AG09319 (cell line): ENCODE measurements around the gene ZBTB11.
A peak's percentile ranks its signal among the peaks of the same experiment; 100 is the strongest.

ENCODE experiments used
- DNase-seq: peaks from one replicate; pipeline ENCODE4 v3.0.0-alpha.2; 2010; ENCODE audit warnings: low read depth; ENCODE audit errors: extremely low read depth
- TF ChIP-seq, protein P1 (sequence below): IDR thresholded peaks from 2 replicates; pipeline ENCODE4 v1.5.1; 2011; ENCODE audit warnings: low read depth, mild to moderate bottlenecking, inconsistent platforms, low read length, moderate library complexity

ZBTB11 gene, protein sequence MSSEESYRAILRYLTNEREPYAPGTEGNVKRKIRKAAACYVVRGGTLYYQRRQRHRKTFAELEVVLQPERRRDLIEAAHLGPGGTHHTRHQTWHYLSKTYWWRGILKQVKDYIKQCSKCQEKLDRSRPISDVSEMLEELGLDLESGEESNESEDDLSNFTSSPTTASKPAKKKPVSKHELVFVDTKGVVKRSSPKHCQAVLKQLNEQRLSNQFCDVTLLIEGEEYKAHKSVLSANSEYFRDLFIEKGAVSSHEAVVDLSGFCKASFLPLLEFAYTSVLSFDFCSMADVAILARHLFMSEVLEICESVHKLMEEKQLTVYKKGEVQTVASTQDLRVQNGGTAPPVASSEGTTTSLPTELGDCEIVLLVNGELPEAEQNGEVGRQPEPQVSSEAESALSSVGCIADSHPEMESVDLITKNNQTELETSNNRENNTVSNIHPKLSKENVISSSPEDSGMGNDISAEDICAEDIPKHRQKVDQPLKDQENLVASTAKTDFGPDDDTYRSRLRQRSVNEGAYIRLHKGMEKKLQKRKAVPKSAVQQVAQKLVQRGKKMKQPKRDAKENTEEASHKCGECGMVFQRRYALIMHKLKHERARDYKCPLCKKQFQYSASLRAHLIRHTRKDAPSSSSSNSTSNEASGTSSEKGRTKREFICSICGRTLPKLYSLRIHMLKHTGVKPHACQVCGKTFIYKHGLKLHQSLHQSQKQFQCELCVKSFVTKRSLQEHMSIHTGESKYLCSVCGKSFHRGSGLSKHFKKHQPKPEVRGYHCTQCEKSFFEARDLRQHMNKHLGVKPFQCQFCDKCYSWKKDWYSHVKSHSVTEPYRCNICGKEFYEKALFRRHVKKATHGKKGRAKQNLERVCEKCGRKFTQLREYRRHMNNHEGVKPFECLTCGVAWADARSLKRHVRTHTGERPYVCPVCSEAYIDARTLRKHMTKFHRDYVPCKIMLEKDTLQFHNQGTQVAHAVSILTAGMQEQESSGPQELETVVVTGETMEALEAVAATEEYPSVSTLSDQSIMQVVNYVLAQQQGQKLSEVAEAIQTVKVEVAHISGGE

GRCh38 chr3:101676765-101677435 lies at the start of gene ZBTB11:
TSS of gene ZBTB11 (minus strand) at chr3:101677132. CDS start at chr3:101676914, 218 bp downstream.
- TF ChIP-seq, protein P1, sequence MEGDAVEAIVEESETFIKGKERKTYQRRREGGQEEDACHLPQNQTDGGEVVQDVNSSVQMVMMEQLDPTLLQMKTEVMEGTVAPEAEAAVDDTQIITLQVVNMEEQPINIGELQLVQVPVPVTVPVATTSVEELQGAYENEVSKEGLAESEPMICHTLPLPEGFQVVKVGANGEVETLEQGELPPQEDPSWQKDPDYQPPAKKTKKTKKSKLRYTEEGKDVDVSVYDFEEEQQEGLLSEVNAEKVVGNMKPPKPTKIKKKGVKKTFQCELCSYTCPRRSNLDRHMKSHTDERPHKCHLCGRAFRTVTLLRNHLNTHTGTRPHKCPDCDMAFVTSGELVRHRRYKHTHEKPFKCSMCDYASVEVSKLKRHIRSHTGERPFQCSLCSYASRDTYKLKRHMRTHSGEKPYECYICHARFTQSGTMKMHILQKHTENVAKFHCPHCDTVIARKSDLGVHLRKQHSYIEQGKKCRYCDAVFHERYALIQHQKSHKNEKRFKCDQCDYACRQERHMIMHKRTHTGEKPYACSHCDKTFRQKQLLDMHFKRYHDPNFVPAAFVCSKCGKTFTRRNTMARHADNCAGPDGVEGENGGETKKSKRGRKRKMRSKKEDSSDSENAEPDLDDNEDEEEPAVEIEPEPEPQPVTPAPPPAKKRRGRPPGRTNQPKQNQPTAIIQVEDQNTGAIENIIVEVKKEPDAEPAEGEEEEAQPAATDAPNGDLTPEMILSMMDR = peak; percentile 78
- peak; percentile 99 for DNase-seq

- DNase-seq = no peak
- TF ChIP-seq, protein P1 = no peak
Measured at GRCh38 chr3:101725890-101726275, 49.0 kb upstream of the ZBTB11 start.

DNA sequence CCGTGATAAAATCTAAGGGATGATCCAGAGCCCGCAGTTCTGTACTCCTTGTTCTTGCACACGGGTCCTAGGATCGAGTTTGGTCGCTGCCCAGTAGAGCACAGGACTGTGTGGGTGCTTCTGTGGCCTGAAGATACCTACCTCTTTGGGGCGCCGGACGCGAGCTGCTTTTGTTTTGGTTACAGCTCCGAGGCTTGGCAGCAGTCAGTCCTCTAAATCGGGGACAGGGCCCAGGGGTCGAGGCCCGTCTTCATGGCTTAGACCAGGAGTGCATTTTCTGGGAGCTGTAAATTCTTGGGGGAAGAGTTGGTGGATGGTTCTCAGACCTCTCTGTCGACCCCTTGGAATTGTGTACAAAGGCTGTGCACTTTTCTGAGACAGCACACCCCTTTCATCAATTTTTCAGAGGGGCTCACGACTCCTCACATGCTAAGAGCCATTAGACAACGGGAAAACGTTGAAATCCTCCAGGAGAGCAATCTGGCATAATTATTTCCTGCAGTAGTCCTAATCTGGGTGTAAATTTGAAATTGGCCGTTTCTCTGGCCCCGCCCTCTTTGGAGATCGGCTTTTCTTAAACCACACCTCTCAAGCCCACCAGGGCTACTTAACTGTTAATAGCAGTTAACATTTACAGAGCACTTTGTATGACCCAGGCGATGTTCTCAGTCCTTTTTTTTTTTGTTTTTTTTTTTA lies 48.4 kb upstream of the ZBTB11 start:
- no peak for DNase-seq
- TF ChIP-seq, protein P1 = no peak

GRCh38 chr3:101724329-101725193 lies 47.6 kb upstream of the ZBTB11 start, which contains the start of gene CEP97:
TSS of gene CEP97 (plus strand) at chr3:101724614. CDS start at chr3:101724677, 63 bp downstream.
- TF ChIP-seq, protein P1 = no peak
- peak; percentile 67 for DNase-seq

DNA sequence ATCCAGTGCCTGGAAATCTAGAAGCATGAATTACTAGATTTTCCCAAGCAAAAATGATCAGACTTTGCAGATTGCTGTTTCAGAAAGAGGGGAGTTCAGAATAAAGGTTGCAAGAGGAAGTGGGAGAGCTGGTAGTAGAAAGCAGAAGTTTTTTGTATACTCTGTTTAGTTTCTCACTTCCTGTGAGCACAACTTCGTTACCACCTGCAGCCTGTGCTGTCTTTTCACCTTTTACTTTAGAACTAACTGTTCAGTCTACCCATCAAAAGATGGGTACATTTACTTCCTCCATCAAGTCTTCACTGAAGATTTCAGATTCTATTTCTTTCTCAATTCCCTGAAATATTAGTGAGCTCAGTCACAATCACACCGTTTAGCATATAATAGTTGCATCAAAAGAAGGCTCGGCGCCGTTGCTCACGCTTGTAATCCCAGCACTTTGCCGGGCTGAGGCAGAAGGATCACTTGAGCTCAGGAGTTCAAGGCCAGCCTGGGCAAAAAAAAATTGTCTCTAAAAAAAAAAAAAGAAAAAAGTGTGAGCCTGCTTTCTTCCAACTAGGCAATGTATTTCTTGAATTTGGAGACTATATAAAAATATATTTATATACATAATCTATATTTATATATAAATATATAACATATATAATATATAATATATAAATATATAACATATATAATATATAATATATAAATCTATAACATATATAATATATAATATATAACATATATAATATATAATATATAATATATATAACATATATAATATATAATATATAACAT lies 45.7 kb upstream of the ZBTB11 start:
- TF ChIP-seq, protein P1 = no peak
- DNase-seq = no peak
